Measurements from ENCODE around the gene TUT1. TPM values are rescaled to one million over a fixed set of nuclear protein-coding genes. Genes with fewer than 3 reads are reported as not detected.

Gene TUT1
- total RNA-seq, 3 donors from 2014 or later (not counting 1 experiment from before 2014, with no cell fraction given) = 20.0 to 28.9 (median 26.2) TPM

DNA sequence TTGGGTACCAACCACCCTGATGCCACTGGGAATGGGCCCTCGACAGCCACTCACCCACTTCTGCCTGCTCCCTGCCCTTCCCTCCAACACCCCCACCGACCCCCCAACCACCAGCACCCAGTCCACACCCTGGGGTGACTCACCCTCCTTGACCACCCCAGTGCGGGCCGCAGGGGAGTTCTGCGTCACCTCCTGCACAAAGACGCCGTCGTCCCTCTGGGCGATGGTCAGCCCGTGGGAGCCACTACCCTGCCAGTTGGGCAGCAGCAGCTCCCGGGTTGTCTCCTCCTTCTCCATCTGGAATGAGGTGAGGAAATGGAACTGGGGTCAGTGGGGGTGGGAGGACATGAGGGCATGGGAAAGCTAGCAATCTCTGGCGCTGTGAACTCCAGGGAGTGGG is 55.5 kb downstream of the TUT1 start:
- H3K27ac ChIP-seq (ENCODE audit: low read length) = no peak overlapping the region

DNA sequence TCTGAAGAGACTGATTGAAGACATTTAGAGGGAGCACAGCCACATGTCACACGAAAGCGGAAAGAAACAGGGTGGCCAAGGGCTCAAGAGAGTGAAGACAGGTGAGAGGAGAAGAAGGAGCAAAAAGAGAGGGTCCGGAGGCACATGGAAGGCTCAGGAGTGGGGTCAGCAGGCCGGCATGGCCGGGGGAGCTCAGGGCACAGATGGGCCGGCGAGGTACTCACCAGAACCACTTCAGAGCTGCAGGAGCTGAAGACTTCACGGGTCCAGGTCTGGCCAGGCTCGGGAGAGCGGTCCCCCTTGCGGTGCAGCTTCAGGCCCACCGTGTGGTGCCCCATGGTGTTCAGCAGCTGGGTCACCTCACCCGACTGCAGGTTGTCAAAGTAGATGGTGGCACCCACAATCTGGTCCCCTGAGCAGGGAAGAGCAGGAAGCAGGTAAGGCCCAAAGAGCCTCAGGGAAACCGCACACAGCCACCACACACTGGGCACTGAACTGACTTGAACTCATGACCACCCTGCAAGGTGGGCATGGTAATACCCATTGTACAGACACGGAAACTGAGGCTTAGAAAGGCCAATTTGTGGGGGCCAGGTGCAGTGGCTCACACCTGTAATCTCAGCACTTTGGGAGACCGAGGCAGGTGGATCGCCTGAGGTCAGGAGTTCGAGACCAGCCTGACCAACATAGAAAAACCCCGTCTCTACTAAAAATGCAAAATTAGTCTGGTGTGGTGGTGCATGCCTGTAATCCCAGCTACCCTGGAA is 56.4 kb downstream of the TUT1 start:
- peaks cover 25 to 56% of the 10 kb centered on the region in 2 donors for H3K4me1 Mint-ChIP-seq
- no peak overlapping the region for H3K27ac ChIP-seq (ENCODE audit: low read length)
- no peak for DNase-seq

More for the DNA sequence above, 55.5 kb downstream of the TUT1 start:
- no peak for ATAC-seq
- no peak overlapping the region for H3K4me3 Mint-ChIP-seq
- peaks cover 25 to 53% of the 10 kb centered on the region in 2 donors for H3K4me1 Mint-ChIP-seq
- no peak for DNase-seq
- H3K9me3 ChIP-seq (ENCODE audit: control insufficient read depth, insufficient read depth, low read length) = no peaks in the 10 kb centered on the region
- H3K4me3 ChIP-seq (ENCODE audit: low read length) = no peak overlapping the region
- H3K4me1 ChIP-seq (ENCODE audit: control insufficient read depth, insufficient read depth, low read length) = peaks cover 37% of the 10 kb centered on the region
- WGBS (ENCODE audit: insufficient coverage) = 83% methylated on average over 12 of the region's 12 CpGs
- TF ChIP-seq CTCF (IDR thresholded peaks at IDR 0.05) = no peak
- peaks cover 19% of the 10 kb centered on the region for H3K36me3 Mint-ChIP-seq
- H3K27me3 ChIP-seq (ENCODE audit: control insufficient read depth, insufficient read depth, low read length) = no peaks in the 10 kb centered on the region
- H3K9me3 Mint-ChIP-seq = no peaks in the 10 kb centered on the region
- peaks cover 54% of the 10 kb centered on the region for H3K36me3 ChIP-seq (ENCODE audit: control insufficient read depth, insufficient read depth, low read length)
- H3K27ac Mint-ChIP-seq = peak overlapping the region in 1 of 2 donors; percentile 75
- intact Hi-C loops (cut with micrococcal nuclease) = no loop called here
- H3K27me3 Mint-ChIP-seq (ENCODE audit: low read depth in 2 of 2) = no peaks in the 10 kb centered on the region

GRCh38 chr11:62532096-62532495 is 59.2 kb downstream of the TUT1 start:
- intact Hi-C loops (cut with micrococcal nuclease) = no loop called here
- peaks cover 85% of the 10 kb centered on the region for H3K36me3 ChIP-seq (ENCODE audit: control insufficient read depth, insufficient read depth, low read length)
- Mint-ChIP-seq H3K4me3 (no peak overlapping the region), H3K27ac (peak overlapping the region; percentile 37 to 74), H3K9me3 (no peaks in the 10 kb centered on the region), H3K27me3 (ENCODE audit: low read depth in 2 of 2) (no peaks in the 10 kb centered on the region), H3K36me3 (peaks cover 19% of the 10 kb centered on the region), H3K4me1 (peaks cover 36 to 59% of the 10 kb centered on the region in 2 donors)
- H3K9me3 ChIP-seq (ENCODE audit: control insufficient read depth, insufficient read depth, low read length) = no peaks in the 10 kb centered on the region
- no peak overlapping the region for H3K4me3 ChIP-seq (ENCODE audit: low read length)
- 93% methylated on average over 2 of the region's 2 CpGs for WGBS (ENCODE audit: insufficient coverage)
- ATAC-seq = no peak
- no peak for TF ChIP-seq CTCF (IDR thresholded peaks at IDR 0.05)
- H3K27ac ChIP-seq (ENCODE audit: low read length) = no peak overlapping the region
- no peaks in the 10 kb centered on the region for H3K27me3 ChIP-seq (ENCODE audit: control insufficient read depth, insufficient read depth, low read length)
- no peak for DNase-seq
- peaks cover 1% of the 10 kb centered on the region for H3K4me1 ChIP-seq (ENCODE audit: control insufficient read depth, insufficient read depth, low read length)

More for the DNA sequence above, 56.4 kb downstream of the TUT1 start:
- H3K27me3 Mint-ChIP-seq (ENCODE audit: low read depth in 2 of 2) = no peaks in the 10 kb centered on the region
- H3K4me3 Mint-ChIP-seq = peak overlapping the region; percentile 40
- no peaks in the 10 kb centered on the region for H3K9me3 ChIP-seq (ENCODE audit: control insufficient read depth, insufficient read depth, low read length)
- H3K36me3 Mint-ChIP-seq = peaks cover 19% of the 10 kb centered on the region
- H3K27me3 ChIP-seq (ENCODE audit: control insufficient read depth, insufficient read depth, low read length) = no peaks in the 10 kb centered on the region
- H3K4me1 ChIP-seq (ENCODE audit: control insufficient read depth, insufficient read depth, low read length) = peaks cover 28% of the 10 kb centered on the region
- peaks cover 63% of the 10 kb centered on the region for H3K36me3 ChIP-seq (ENCODE audit: control insufficient read depth, insufficient read depth, low read length)
- H3K9me3 Mint-ChIP-seq = no peaks in the 10 kb centered on the region
- 96% methylated on average over 19 of the region's 19 CpGs for WGBS (ENCODE audit: insufficient coverage)
- no peak for TF ChIP-seq CTCF (IDR thresholded peaks at IDR 0.05)
- H3K4me3 ChIP-seq (ENCODE audit: low read length) = no peak overlapping the region
- peak overlapping the region; percentile 37 to 70 for H3K27ac Mint-ChIP-seq
- intact Hi-C loops (cut with micrococcal nuclease) = no loop called here
- no peak for ATAC-seq

Other genes starting within 250 kb of the TUT1 start
- not detected for gene SCGB1A1, start 172.5 kb downstream of the TUT1 start, total RNA-seq
- 100 to 1,000 TPM; 623 to 740 (median 677) TPM for gene AHNAK, start 44.7 kb downstream of the TUT1 start, total RNA-seq
- 100 to 1,000 TPM; 628 to 754 (median 714) TPM for gene EEF1G, start 17.6 kb downstream of the TUT1 start, total RNA-seq
- 100 to 1,000 TPM; 254 to 305 (median 259) TPM for gene MTA2, start 10.3 kb upstream of the TUT1 start, total RNA-seq
- gene EML3, start 21.3 kb upstream of the TUT1 start, total RNA-seq = 100 to 1,000 TPM; 221 to 233 (median 232) TPM
- 1 to 10 TPM; 2.6 to 6.9 (median 3.9) TPM for gene ROM1, start 21.7 kb upstream of the TUT1 start, total RNA-seq
- gene B3GAT3, start 30.5 kb upstream of the TUT1 start, total RNA-seq = 10 to 100 TPM; 64.9 to 80.3 (median 77.9) TPM
- gene GANAB, start 55.1 kb upstream of the TUT1 start, total RNA-seq = 100 to 1,000 TPM; 236 to 275 (median 246) TPM
- 10 to 100 TPM; 13.9 to 20.3 (median 14.6) TPM for gene INTS5, start 61.8 kb upstream of the TUT1 start, total RNA-seq
- gene C11orf98, start 73.7 kb upstream of the TUT1 start, total RNA-seq = 10 to 100 TPM; 36.5 to 57.9 (median 39.1) TPM
- gene CSKMT, start 73.8 kb upstream of the TUT1 start, total RNA-seq = 10 to 100 TPM; 12.0 to 21.5 (median 13.7) TPM
- gene UQCC3, start 80.2 kb upstream of the TUT1 start, total RNA-seq = 1 to 10 TPM; 3.9 to 5.2 (median 4.0) TPM
- gene LBHD1, start 80.7 kb upstream of the TUT1 start, total RNA-seq = 10 to 100 TPM; 17.4 to 29.1 (median 20.4) TPM
- 100 to 1,000 TPM; 179 to 238 (median 238) TPM for gene UBXN1, start 87.5 kb upstream of the TUT1 start, total RNA-seq
- not detected for gene LRRN4CL, start 98.0 kb upstream of the TUT1 start, total RNA-seq
- gene BSCL2, start 115.9 kb upstream of the TUT1 start, total RNA-seq = 10 to 100 TPM; 19.7 to 22.0 (median 21.2) TPM
- gene GNG3, start 116.2 kb upstream of the TUT1 start, total RNA-seq = not detected
- gene HNRNPUL2, start 135.9 kb upstream of the TUT1 start, total RNA-seq = 10 to 100 TPM; 58.0 to 73.1 (median 69.3) TPM
- 10 to 100 TPM; 18.3 to 27.2 (median 23.2) TPM for gene TTC9C, start 137.0 kb upstream of the TUT1 start, total RNA-seq
- 1 to 10 TPM; 5.4 to 9.6 (median 8.8) TPM for gene ZBTB3, start 162.6 kb upstream of the TUT1 start, total RNA-seq
- 100 to 1,000 TPM; 110 to 120 (median 119) TPM for gene POLR2G, start 170.1 kb upstream of the TUT1 start, total RNA-seq
- gene TAF6L, start 179.9 kb upstream of the TUT1 start, total RNA-seq = 10 to 100 TPM; 18.4 to 20.3 (median 18.8) TPM
- gene TMEM179B, start 195.9 kb upstream of the TUT1 start, total RNA-seq = 10 to 100 TPM; 33.7 to 41.1 (median 36.3) TPM
- gene TMEM223, start 200.5 kb upstream of the TUT1 start, total RNA-seq = 10 to 100 TPM in 1 of 3 donors, 1 to 10 TPM in 2; 4.8 to 10.0 (median 5.0) TPM
- gene NXF1, start 213.9 kb upstream of the TUT1 start, total RNA-seq = 100 to 1,000 TPM; 284 to 341 (median 319) TPM
- gene STX5, start 240.5 kb upstream of the TUT1 start, total RNA-seq = 100 to 1,000 TPM; 138 to 171 (median 166) TPM
- not detected for gene TEX54, start 241.3 kb upstream of the TUT1 start, total RNA-seq
- 100 to 1,000 TPM; 151 to 173 (median 171) TPM for gene WDR74, start 248.1 kb upstream of the TUT1 start, total RNA-seq

Data from natural killer cell (primary cell).